ENCODE measurements around the gene IL17A.

IL17A gene

GRCh38 chr6:52217761-52218160 is 31.6 kb downstream of the IL17A start:
- DNase-seq, result no peak

GRCh38 chr6:52221302-52221701 is 35.1 kb downstream of the IL17A start:
- DNase-seq, result no peak

GRCh38 chr6:52227495-52227894 is 41.3 kb downstream of the IL17A start:
- no peak for DNase-seq

GRCh38 chr6:52230685-52231084 is 44.5 kb downstream of the IL17A start:
- DNase-seq, result no peak

GRCh38 chr6:52231406-52232127 is 45.4 kb downstream of the IL17A start:
- DNase-seq, result no peak

- no peak for DNase-seq
Observed at GRCh38 chr6:52233005-52233404, 46.8 kb downstream of the IL17A start.

- no peak for DNase-seq
Observed at GRCh38 chr6:52233975-52234823, 48.0 kb downstream of the IL17A start.

Data from NCI-H524 treated with DMSO at 0.1 percent for 48 hours (cell line).